ENCODE measurements around the gene CD109. TPM values are rescaled to one million over a fixed set of nuclear protein-coding genes. Genes with fewer than 3 reads are reported as not detected.

CD109 gene
- total RNA-seq, 4 donors from 2014 or later = 1.4 to 3.2 (median 2.2) TPM

GRCh38 chr6:73784726-73785505, 88.9 kb downstream of the CD109 start:
- no peak for TF ChIP-seq CTCF (IDR thresholded peaks at IDR 0.05)
- TF ChIP-seq POLR2A (IDR thresholded peaks at IDR 0.05) = no peak
- DNase-seq = no peak
- Histone ChIP-seq H3K4me1 (no peaks in the 10 kb centered on the region), H3K36me3 (no peaks in the 10 kb centered on the region), H3K27me3 (no peaks in the 10 kb centered on the region), H3K4me3 (no peak overlapping the region), H3K27ac (no peak overlapping the region), H3K9me3 (no peaks in the 10 kb centered on the region)

GRCh38 chr6:73790574-73790973, 94.6 kb downstream of the CD109 start:
- Histone ChIP-seq H3K4me1 (no peaks in the 10 kb centered on the region), H3K4me3 (no peak overlapping the region), H3K36me3 (no peaks in the 10 kb centered on the region), H3K9me3 (no peaks in the 10 kb centered on the region), H3K27ac (no peak overlapping the region), H3K27me3 (no peaks in the 10 kb centered on the region)
- DNase-seq = no peak
- TF ChIP-seq CTCF (IDR thresholded peaks at IDR 0.05) = no peak
- TF ChIP-seq POLR2A (IDR thresholded peaks at IDR 0.05) = no peak

GRCh38 chr6:73791336-73791735, 95.3 kb downstream of the CD109 start:
- Histone ChIP-seq H3K27me3 (no peaks in the 10 kb centered on the region), H3K4me1 (no peaks in the 10 kb centered on the region), H3K27ac (no peak overlapping the region), H3K4me3 (no peak overlapping the region), H3K36me3 (no peaks in the 10 kb centered on the region), H3K9me3 (no peaks in the 10 kb centered on the region)
- TF ChIP-seq CTCF (IDR thresholded peaks at IDR 0.05) = no peak
- TF ChIP-seq POLR2A (IDR thresholded peaks at IDR 0.05) = no peak
- DNase-seq = no peak

- Histone ChIP-seq H3K4me1 (no peaks in the 10 kb centered on the region), H3K9me3 (no peaks in the 10 kb centered on the region), H3K4me3 (no peak overlapping the region), H3K27me3 (no peaks in the 10 kb centered on the region), H3K27ac (no peak overlapping the region), H3K36me3 (no peaks in the 10 kb centered on the region)
- no peak for DNase-seq
- TF ChIP-seq CTCF (IDR thresholded peaks at IDR 0.05) (no peak), POLR2A (IDR thresholded peaks at IDR 0.05) (no peak)
Measured at GRCh38 chr6:73792738-73793137, 96.7 kb downstream of the CD109 start.

- Histone ChIP-seq H3K36me3 (no peaks in the 10 kb centered on the region), H3K9me3 (no peaks in the 10 kb centered on the region), H3K4me3 (no peak overlapping the region), H3K27me3 (no peaks in the 10 kb centered on the region), H3K4me1 (no peaks in the 10 kb centered on the region), H3K27ac (no peak overlapping the region)
- DNase-seq = no peak
- TF ChIP-seq CTCF (IDR thresholded peaks at IDR 0.05) (no peak), POLR2A (IDR thresholded peaks at IDR 0.05) (no peak)
Measured at GRCh38 chr6:73796881-73797280, 100.9 kb downstream of the CD109 start.
